NB4 (cell line): Measurements from ENCODE around the gene ANTXR1.
"Not testable (repeated sequence)": the region's sequence is repeated elsewhere in the genome, so short reads cannot be mapped to it uniquely, and the experiment has no call there.

Source experiments
- POLR2A ChIP-seq: IDR thresholded peaks from 2 replicates; pipeline ENCODE4 v1.6.1; 2011; ENCODE audit warnings: mild to moderate bottlenecking; ENCODE audit not compliant: insufficient read length; ENCODE audit errors: extremely low read depth
- TF ChIP-seq, protein P1 (sequence below): IDR thresholded peaks from 2 replicates; pipeline ENCODE4 v1.6.1; 2011; ENCODE audit warnings: low read depth, low read length
- TF ChIP-seq, protein P2 (sequence below): IDR thresholded peaks from one replicate; pipeline ENCODE4 v1.5.1; 2012; ENCODE audit warnings: low read depth, low read length

DNA sequence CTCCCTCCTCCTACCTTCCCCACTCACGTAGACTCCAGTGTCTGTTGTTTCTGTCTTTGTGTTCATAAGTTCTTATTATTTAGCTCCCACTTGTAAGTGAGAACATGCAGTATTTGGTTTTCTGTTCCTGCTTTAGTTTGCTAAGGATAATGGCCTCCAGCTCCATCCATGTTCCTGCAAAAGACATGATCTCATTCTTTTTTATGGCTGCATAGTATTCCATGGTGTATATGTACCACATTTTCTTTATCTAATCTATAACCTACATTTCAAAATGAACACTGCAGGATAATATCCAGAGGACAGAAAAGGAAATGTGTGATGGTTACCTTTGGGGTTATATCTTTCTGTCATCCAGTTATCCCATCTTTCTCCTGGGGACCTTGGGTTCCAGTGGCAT lies 218.0 kb downstream of the ANTXR1 start:
- TF ChIP-seq, protein P1, sequence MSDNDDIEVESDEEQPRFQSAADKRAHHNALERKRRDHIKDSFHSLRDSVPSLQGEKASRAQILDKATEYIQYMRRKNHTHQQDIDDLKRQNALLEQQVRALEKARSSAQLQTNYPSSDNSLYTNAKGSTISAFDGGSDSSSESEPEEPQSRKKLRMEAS = not testable (repeated sequence)
- TF ChIP-seq, protein P2, sequence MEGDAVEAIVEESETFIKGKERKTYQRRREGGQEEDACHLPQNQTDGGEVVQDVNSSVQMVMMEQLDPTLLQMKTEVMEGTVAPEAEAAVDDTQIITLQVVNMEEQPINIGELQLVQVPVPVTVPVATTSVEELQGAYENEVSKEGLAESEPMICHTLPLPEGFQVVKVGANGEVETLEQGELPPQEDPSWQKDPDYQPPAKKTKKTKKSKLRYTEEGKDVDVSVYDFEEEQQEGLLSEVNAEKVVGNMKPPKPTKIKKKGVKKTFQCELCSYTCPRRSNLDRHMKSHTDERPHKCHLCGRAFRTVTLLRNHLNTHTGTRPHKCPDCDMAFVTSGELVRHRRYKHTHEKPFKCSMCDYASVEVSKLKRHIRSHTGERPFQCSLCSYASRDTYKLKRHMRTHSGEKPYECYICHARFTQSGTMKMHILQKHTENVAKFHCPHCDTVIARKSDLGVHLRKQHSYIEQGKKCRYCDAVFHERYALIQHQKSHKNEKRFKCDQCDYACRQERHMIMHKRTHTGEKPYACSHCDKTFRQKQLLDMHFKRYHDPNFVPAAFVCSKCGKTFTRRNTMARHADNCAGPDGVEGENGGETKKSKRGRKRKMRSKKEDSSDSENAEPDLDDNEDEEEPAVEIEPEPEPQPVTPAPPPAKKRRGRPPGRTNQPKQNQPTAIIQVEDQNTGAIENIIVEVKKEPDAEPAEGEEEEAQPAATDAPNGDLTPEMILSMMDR = not testable (repeated sequence)
- not testable (repeated sequence) for TF ChIP-seq POLR2A
